Measurements from ENCODE around the gene NEO1. TPM values are rescaled to one million over a fixed set of nuclear protein-coding genes. Genes with fewer than 3 reads are reported as not detected.

NEO1 gene
- total RNA-seq, 1 donor from 2014 or later = 31.3 TPM

DNA sequence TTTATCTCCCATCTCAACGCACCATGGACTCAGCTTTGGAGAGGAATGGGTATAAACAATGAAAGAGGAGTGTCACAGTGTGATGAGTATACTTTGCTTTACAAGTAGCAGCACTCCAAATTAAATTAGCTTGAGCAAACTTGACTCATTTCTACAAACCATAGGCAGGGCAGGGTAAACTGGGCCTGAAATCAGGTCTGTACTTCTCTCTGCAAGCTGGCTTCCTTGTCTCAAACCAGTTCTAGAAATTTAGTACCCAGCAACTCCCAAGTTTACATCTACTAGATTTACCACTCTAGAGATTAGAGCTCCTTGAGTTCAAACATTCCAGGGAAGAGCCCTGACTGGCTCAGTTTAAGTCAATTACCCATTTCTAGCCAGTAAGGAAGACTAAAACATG lies 37.4 kb upstream of the NEO1 start:
- H3K27me3 ChIP-seq (ENCODE audit: control insufficient read depth in 3 of 3, insufficient read depth in 3 of 3, low read length in 3 of 3) = no peaks in the 10 kb centered on the region
- H3K4me1 ChIP-seq (ENCODE audit: control insufficient read depth in 3 of 3, insufficient read depth in 3 of 3, low read length in 3 of 3) = peaks cover 7 to 12% (median 9%) of the 10 kb centered on the region in 3 donors
- no peak overlapping the region for H3K9ac ChIP-seq (ENCODE audit: low read depth in 1 of 3, low read length in 3 of 3)
- H3K27ac ChIP-seq (ENCODE audit: low read depth, low read length) = no peak overlapping the region
- no peaks in the 10 kb centered on the region for H3K36me3 ChIP-seq (ENCODE audit: control insufficient read depth in 3 of 3, insufficient read depth in 3 of 3, low read length in 3 of 3)
- no peak overlapping the region for H3K4me3 ChIP-seq (ENCODE audit: low read length in 3 of 3)
- no peaks in the 10 kb centered on the region for H3K9me3 ChIP-seq (ENCODE audit: control insufficient read depth in 3 of 3, low read length in 3 of 3)

DNA sequence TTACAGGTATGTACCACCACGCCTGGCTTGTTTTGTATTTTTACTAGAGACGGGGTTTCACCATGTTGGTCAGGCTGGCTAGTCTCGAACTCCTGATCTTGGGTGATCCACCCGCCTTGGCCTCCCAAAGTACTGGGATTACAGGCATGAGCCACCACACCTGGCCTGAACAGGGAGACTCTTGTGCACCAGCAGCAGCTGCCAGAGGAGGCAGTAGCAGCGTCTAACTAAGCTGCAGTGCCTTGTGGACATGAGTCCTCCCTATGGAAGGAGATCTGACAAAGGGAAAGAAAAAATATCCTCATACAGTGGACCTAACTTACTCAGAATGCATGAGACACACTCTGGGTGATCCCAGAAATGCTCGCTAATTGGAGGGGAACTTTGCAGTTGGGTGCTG lies 36.8 kb upstream of the NEO1 start:
- peaks cover 5 to 7% (median 6%) of the 10 kb centered on the region in 3 donors for H3K4me1 ChIP-seq (ENCODE audit: control insufficient read depth in 3 of 3, insufficient read depth in 3 of 3, low read length in 3 of 3)
- no peak overlapping the region for H3K4me3 ChIP-seq (ENCODE audit: low read length in 3 of 3)
- H3K27me3 ChIP-seq (ENCODE audit: control insufficient read depth in 3 of 3, insufficient read depth in 3 of 3, low read length in 3 of 3) = peaks cover 0 to 2% (median 0%) of the 10 kb centered on the region in 3 donors
- no peaks in the 10 kb centered on the region for H3K36me3 ChIP-seq (ENCODE audit: control insufficient read depth in 3 of 3, insufficient read depth in 3 of 3, low read length in 3 of 3)
- H3K27ac ChIP-seq (ENCODE audit: low read depth, low read length) = no peak overlapping the region
- H3K9me3 ChIP-seq (ENCODE audit: control insufficient read depth in 3 of 3, low read length in 3 of 3) = no peaks in the 10 kb centered on the region
- H3K9ac ChIP-seq (ENCODE audit: low read depth in 1 of 3, low read length in 3 of 3) = no peak overlapping the region

DNA sequence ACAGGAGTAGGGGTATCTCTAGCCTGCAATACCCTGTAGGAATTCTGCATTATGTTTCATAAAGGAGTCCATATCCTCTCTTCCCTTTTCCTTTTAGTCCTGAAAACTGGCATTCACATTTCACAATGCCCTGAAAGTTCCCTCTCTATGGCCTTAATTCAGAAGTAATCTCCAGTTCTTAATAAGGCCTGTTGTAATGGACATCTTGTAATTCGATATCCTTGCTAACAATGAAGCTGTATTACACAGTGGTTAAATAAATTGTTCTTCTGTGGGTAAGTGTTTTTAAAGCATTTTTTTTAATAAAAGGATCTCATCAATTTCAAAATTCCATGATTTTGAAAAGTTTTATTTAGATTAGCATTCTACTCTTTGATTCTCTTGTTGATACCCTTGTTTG lies 34.3 kb upstream of the NEO1 start:
- Histone ChIP-seq H3K4me3 (ENCODE audit: low read length in 3 of 3) (no peak overlapping the region), H3K4me1 (ENCODE audit: control insufficient read depth in 3 of 3, insufficient read depth in 3 of 3, low read length in 3 of 3) (no peaks in the 10 kb centered on the region), H3K27me3 (ENCODE audit: control insufficient read depth in 3 of 3, insufficient read depth in 3 of 3, low read length in 3 of 3) (peaks cover 0 to 4% (median 0%) of the 10 kb centered on the region in 3 donors), H3K9me3 (ENCODE audit: control insufficient read depth in 3 of 3, low read length in 3 of 3) (no peaks in the 10 kb centered on the region), H3K36me3 (ENCODE audit: control insufficient read depth in 3 of 3, insufficient read depth in 3 of 3, low read length in 3 of 3) (no peaks in the 10 kb centered on the region), H3K27ac (ENCODE audit: low read depth, low read length) (no peak overlapping the region), H3K9ac (ENCODE audit: low read depth in 1 of 3, low read length in 3 of 3) (no peak overlapping the region)

DNA sequence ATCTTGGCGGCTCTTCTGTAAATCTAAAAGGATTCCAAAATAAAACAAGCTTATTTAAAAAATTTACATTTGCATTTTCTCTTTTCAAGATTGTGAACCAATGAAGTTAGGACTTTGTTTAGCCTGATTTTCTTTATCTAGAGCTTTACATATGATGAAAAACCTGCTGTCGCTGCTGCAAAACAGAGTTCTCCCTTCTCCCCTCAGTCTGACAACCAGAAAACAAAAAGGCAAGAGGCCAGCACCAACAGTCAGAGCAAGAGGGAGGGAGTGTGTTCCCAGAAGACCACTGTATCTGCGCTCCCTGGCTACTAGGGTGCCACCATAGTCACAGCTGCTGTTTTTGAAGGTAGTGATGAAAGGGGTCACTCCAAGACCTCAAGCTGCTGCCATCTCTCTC lies 33.1 kb upstream of the NEO1 start:
- Histone ChIP-seq H3K4me3 (ENCODE audit: low read length in 3 of 3) (no peak overlapping the region), H3K27me3 (ENCODE audit: control insufficient read depth in 3 of 3, insufficient read depth in 3 of 3, low read length in 3 of 3) (peaks cover 0 to 4% (median 0%) of the 10 kb centered on the region in 3 donors)

DNA sequence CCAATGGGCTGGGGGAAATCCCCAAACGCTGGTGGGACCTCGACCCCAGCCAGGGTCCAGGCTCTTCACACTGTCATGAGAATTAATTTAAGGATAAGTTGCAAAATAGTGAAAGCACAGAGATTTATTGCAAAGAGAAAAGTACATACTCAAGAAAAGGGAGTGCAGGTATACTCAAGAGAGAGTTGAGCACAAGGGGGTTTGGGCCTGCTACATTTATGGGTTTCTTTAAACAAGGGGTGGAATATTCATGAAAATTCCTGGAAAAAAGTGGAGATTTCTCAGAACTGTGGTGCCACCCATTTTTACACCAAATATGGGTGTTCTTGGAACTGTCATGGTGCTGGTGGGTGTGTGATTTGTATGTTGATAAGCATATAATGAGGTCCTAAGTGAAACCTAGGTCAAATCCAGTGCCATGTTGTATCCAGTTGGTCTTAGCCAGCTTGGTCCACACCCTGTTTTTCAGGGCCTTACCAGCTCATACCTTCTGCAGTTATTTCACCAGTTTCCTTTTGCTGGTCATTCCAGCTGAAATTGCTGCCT lies 32.6 kb upstream of the NEO1 start:
- Histone ChIP-seq H3K27me3 (ENCODE audit: control insufficient read depth in 3 of 3, insufficient read depth in 3 of 3, low read length in 3 of 3) (peaks cover 0 to 4% (median 0%) of the 10 kb centered on the region in 3 donors), H3K9me3 (ENCODE audit: control insufficient read depth in 3 of 3, low read length in 3 of 3) (no peaks in the 10 kb centered on the region), H3K4me1 (ENCODE audit: control insufficient read depth in 3 of 3, insufficient read depth in 3 of 3, low read length in 3 of 3) (no peaks in the 10 kb centered on the region), H3K4me3 (ENCODE audit: low read length in 3 of 3) (no peak overlapping the region), H3K36me3 (ENCODE audit: control insufficient read depth in 3 of 3, insufficient read depth in 3 of 3, low read length in 3 of 3) (no peaks in the 10 kb centered on the region), H3K9ac (ENCODE audit: low read depth in 1 of 3, low read length in 3 of 3) (no peak overlapping the region), H3K27ac (ENCODE audit: low read depth, low read length) (no peak overlapping the region)

More for the DNA sequence above, 33.1 kb upstream of the NEO1 start:
- Histone ChIP-seq H3K36me3 (ENCODE audit: control insufficient read depth in 3 of 3, insufficient read depth in 3 of 3, low read length in 3 of 3) (no peaks in the 10 kb centered on the region), H3K9ac (ENCODE audit: low read depth in 1 of 3, low read length in 3 of 3) (no peak overlapping the region), H3K4me1 (ENCODE audit: control insufficient read depth in 3 of 3, insufficient read depth in 3 of 3, low read length in 3 of 3) (no peaks in the 10 kb centered on the region), H3K9me3 (ENCODE audit: control insufficient read depth in 3 of 3, low read length in 3 of 3) (no peaks in the 10 kb centered on the region), H3K27ac (ENCODE audit: low read depth, low read length) (no peak overlapping the region)

DNA sequence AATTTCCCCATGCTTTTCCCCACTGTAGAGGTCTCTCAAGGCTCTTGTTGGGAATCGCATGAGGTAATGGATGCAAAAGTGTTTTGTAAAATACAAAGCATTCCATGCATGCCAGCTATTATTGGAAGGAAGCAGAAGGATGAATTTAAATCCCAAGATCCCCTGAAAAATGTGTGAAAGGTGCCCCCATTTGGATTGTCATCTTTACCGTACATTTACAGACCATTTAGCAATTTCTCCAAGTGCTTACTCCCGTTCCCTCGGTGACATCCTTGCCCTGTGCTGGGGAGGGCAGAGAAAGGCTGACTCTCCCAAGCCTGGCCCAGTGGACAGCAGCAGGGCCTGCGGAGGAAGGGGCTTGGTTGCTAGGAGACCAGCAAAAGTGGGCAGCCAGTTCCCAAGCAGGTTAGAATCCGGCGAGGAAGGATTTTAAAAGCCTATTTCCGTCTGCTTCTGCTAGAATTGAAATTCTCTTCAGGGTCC lies 31.1 kb upstream of the NEO1 start:
- no peaks in the 10 kb centered on the region for H3K9me3 ChIP-seq (ENCODE audit: control insufficient read depth in 3 of 3, low read length in 3 of 3)
- H3K4me3 ChIP-seq (ENCODE audit: low read length in 3 of 3) = no peak overlapping the region
- H3K27me3 ChIP-seq (ENCODE audit: control insufficient read depth in 3 of 3, insufficient read depth in 3 of 3, low read length in 3 of 3) = peaks cover 0 to 7% (median 0%) of the 10 kb centered on the region in 3 donors
- H3K27ac ChIP-seq (ENCODE audit: low read depth, low read length) = no peak overlapping the region
- H3K4me1 ChIP-seq (ENCODE audit: control insufficient read depth in 3 of 3, insufficient read depth in 3 of 3, low read length in 3 of 3) = no peaks in the 10 kb centered on the region
- H3K9ac ChIP-seq (ENCODE audit: low read depth in 1 of 3, low read length in 3 of 3) = no peak overlapping the region
- no peaks in the 10 kb centered on the region for H3K36me3 ChIP-seq (ENCODE audit: control insufficient read depth in 3 of 3, insufficient read depth in 3 of 3, low read length in 3 of 3)

DNA sequence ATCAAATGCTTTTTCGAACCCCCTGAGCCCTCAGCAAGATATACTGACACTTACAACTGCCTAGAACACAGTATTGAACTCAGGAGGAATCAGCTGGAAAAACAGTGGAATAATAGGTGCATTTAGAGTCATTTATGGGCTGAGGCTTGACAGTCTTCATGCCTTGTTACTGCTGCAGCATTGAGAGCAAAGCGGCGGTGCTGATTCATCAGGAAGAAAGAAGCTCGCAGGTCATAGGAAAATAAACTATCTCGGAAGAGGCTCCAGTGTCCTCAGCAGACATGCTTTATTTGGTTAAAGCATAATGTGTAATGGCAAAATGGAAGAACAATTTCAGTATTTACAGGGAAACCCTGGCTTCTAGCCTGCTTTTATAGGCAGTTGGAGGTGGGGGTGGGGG lies 30.1 kb upstream of the NEO1 start:
- Histone ChIP-seq H3K9ac (ENCODE audit: low read depth in 1 of 3, low read length in 3 of 3) (no peak overlapping the region), H3K27me3 (ENCODE audit: control insufficient read depth in 3 of 3, insufficient read depth in 3 of 3, low read length in 3 of 3) (peaks cover 0 to 11% (median 0%) of the 10 kb centered on the region in 3 donors), H3K36me3 (ENCODE audit: control insufficient read depth in 3 of 3, insufficient read depth in 3 of 3, low read length in 3 of 3) (no peaks in the 10 kb centered on the region), H3K27ac (ENCODE audit: low read depth, low read length) (no peak overlapping the region), H3K4me3 (ENCODE audit: low read length in 3 of 3) (no peak overlapping the region), H3K4me1 (ENCODE audit: control insufficient read depth in 3 of 3, insufficient read depth in 3 of 3, low read length in 3 of 3) (no peaks in the 10 kb centered on the region), H3K9me3 (ENCODE audit: control insufficient read depth in 3 of 3, low read length in 3 of 3) (no peaks in the 10 kb centered on the region)

DNA sequence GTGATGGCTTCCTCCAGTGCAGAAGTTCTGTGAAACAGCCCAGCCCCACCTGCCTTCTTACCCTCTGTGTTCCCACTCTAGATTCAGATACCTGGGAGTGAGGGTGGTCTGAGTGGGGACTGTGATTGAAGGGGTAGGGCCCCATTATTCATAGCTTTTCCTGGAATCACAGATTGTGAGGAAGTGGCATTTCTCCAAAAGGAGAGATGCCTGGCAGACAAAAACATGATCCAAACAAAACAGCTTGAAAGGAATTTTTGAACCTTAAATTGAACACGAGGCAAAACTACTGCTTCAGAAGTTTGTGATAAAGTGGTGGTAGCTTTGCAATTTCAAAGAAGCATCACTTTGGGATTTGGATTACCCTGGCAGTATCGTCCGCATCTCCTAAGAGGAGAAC lies 29.2 kb upstream of the NEO1 start:
- no peak overlapping the region for H3K4me3 ChIP-seq (ENCODE audit: low read length in 3 of 3)
- H3K36me3 ChIP-seq (ENCODE audit: control insufficient read depth in 3 of 3, insufficient read depth in 3 of 3, low read length in 3 of 3) = no peaks in the 10 kb centered on the region
- peaks cover 0 to 11% (median 0%) of the 10 kb centered on the region in 3 donors for H3K27me3 ChIP-seq (ENCODE audit: control insufficient read depth in 3 of 3, insufficient read depth in 3 of 3, low read length in 3 of 3)

DNA sequence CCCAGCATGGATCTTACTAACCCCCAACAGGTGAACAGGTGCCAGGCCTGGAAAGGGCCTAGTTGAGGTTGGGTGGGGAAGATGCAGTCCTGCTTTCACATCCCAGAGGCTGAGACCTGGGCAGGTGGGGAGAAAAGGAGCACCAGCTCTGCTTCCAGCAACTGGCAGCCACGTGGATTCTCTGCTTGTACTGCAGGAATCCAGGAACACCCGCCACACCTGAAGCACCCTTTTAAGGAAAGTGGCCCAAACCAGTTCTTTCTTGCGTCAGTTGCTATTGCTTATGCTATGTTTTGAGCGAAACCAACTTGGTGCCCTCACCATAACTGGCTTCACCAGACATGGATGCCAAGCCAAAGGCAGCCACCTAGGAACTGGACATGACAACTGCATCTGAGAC lies 28.1 kb upstream of the NEO1 start:
- no peaks in the 10 kb centered on the region for H3K4me1 ChIP-seq (ENCODE audit: control insufficient read depth in 3 of 3, insufficient read depth in 3 of 3, low read length in 3 of 3)
- H3K9me3 ChIP-seq (ENCODE audit: control insufficient read depth in 3 of 3, low read length in 3 of 3) = no peaks in the 10 kb centered on the region
- peaks cover 0 to 11% (median 0%) of the 10 kb centered on the region in 3 donors for H3K27me3 ChIP-seq (ENCODE audit: control insufficient read depth in 3 of 3, insufficient read depth in 3 of 3, low read length in 3 of 3)
- no peak overlapping the region for H3K4me3 ChIP-seq (ENCODE audit: low read length in 3 of 3)
- no peaks in the 10 kb centered on the region for H3K36me3 ChIP-seq (ENCODE audit: control insufficient read depth in 3 of 3, insufficient read depth in 3 of 3, low read length in 3 of 3)
- no peak overlapping the region for H3K9ac ChIP-seq (ENCODE audit: low read depth in 1 of 3, low read length in 3 of 3)
- no peak overlapping the region for H3K27ac ChIP-seq (ENCODE audit: low read depth, low read length)

More for the DNA sequence above, 29.2 kb upstream of the NEO1 start:
- no peak overlapping the region for H3K27ac ChIP-seq (ENCODE audit: low read depth, low read length)
- H3K4me1 ChIP-seq (ENCODE audit: control insufficient read depth in 3 of 3, insufficient read depth in 3 of 3, low read length in 3 of 3) = no peaks in the 10 kb centered on the region
- H3K9me3 ChIP-seq (ENCODE audit: control insufficient read depth in 3 of 3, low read length in 3 of 3) = no peaks in the 10 kb centered on the region
- H3K9ac ChIP-seq (ENCODE audit: low read depth in 1 of 3, low read length in 3 of 3) = no peak overlapping the region

DNA sequence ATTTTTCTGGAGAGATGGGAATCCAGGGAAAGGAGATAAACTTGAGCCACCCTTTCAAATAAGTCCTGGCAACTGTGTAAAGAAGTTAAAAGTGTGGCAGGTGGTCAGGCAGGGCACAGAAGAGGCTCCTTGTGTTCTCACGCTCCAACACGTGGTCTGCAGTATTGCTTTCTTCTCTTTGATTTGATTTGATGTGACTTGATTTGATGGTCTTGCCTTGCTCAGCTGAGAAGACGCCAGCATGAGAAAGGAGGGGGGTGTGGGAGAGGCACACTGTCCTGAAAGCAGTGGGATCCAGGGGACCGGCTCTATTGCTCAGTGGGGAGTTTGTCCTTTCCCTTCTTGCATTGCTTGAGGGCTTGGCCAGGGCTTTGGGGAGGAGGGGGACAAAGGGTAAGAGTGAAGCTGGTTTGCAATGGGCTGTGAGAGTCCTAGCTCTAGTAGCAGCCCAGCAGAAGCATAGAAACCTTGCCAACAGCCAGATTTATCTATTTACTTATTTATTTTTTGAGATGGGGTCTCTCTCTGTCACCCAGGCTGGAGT lies 25.7 kb upstream of the NEO1 start:
- Histone ChIP-seq H3K9ac (ENCODE audit: low read depth in 1 of 3, low read length in 3 of 3) (no peak overlapping the region), H3K27me3 (ENCODE audit: control insufficient read depth in 3 of 3, insufficient read depth in 3 of 3, low read length in 3 of 3) (peaks cover 0 to 8% (median 0%) of the 10 kb centered on the region in 3 donors), H3K9me3 (ENCODE audit: control insufficient read depth in 3 of 3, low read length in 3 of 3) (no peaks in the 10 kb centered on the region), H3K27ac (ENCODE audit: low read depth, low read length) (no peak overlapping the region), H3K4me1 (ENCODE audit: control insufficient read depth in 3 of 3, insufficient read depth in 3 of 3, low read length in 3 of 3) (peaks cover 0 to 2% (median 0%) of the 10 kb centered on the region in 3 donors), H3K36me3 (ENCODE audit: control insufficient read depth in 3 of 3, insufficient read depth in 3 of 3, low read length in 3 of 3) (no peaks in the 10 kb centered on the region), H3K4me3 (ENCODE audit: low read length in 3 of 3) (no peak overlapping the region)
